IPS DF 4.7 (cell line): ENCODE measurements around the gene OR6K2.
"Not testable (repeated sequence)": the region's sequence is repeated elsewhere in the genome, so short reads cannot be mapped to it uniquely, and the experiment has no call there.

Source experiments
- DNase-seq: peaks from one replicate; pipeline ENCODE4 v3.0.0-alpha.2; 2013; ENCODE audit warnings: low spot score; ENCODE audit errors: extremely low read depth

The OR6K2 gene, protein sequence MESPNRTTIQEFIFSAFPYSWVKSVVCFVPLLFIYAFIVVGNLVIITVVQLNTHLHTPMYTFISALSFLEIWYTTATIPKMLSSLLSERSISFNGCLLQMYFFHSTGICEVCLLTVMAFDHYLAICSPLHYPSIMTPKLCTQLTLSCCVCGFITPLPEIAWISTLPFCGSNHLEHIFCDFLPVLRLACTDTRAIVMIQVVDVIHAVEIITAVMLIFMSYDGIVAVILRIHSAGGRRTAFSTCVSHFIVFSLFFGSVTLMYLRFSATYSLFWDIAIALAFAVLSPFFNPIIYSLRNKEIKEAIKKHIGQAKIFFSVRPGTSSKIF

DNA sequence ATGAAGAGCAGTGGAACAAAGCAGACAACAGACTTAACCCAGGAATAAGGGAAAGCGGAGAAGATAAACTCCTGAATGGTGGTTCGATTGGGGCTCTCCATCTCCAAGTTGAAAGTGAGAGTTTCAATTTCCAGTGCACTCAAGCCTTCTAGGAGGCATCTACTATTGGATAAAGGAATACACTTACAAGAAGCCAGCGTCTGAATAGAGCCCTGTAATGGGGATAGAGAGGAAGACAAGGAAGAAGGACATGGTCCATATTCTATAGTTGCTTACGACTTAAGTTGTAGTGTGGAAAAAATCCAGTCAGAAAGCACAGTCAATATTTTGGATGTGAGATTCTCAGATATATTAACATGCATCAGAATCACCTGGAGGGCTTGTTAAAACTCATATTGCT lies at the start of gene OR6K2:
OR6K2 (minus strand) TSS at position 101 of the 400 bp plus-strand sequence; CDS start at position 101, 0 bp downstream.
- DNase-seq = no peak

DNA sequence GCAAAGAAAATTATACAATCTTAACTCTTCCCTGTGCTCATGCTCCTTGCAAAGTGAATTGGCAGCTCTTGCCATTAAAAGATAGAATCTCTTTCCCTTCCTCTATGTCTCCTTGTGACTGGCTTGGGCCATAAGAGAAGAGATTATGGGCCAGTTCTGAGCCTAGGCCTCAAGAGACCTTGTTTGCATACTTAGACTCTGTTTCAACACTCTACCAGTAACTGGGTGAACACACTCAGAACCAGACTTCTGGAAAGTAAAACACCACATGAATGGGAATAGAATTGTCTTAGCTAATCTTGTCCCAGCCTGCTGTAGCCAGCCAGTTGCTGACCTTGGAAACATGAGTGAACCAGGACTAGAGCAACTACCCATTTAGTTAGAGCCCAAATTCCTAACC lies 35.4 kb upstream of the OR6K2 start:
- DNase-seq = no peak

DNA sequence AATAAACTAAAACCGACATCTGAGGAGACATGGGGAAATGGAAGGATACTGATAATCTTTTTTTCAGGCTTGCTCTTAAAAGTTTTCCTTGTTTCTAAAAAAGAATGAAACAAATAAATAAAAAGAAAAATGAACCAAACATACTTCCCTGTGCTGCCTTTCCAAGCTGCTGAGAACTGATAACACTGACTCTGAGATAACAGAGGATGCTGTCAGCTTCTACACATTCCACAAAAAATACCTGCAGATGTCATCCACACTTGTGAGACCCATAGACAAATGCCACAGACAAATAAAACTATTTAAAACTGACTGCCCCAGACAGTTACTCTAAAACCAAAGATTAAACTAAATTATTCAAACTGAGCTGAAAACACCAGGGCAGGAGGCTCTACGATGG lies 32.1 kb upstream of the OR6K2 start:
- DNase-seq = no peak

DNA sequence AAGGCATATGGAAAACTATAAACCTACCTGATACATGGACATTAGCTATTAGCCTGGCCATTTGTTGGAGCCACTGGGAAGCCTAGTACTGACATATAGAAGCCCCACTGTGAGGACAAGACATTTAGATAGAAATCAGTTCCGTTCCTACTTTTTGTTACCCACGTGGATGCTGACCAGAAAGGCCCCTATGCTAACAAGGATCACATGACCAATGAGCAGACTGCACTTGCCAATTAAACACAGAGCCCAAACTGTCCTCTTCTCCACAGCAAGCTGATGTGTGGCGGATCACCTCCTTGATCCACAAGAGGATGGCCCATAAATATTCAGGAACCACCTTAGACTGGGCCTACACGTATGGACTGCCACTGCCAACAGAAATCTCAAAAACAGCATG lies 31.3 kb upstream of the OR6K2 start:
- no peak for DNase-seq

DNA sequence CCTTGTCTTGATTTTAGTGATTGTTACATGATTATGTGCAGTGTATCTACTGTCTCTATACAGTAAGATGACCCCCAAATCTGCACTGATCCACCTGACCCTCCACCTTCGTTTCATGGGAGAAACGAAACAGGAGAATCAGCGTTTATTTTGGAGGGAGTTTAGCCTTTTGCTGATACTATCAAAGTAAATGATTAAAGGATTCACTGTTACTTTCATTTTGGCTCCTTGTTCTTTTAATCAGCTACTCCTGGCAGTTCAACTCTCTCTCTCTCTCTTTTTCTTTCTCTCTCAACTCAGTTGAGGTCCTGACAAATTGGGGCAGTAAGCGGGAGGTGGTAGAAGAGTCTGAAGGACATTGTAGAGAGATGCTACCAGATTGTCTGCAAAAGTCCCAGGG lies 30.0 kb upstream of the OR6K2 start:
- no peak for DNase-seq

DNA sequence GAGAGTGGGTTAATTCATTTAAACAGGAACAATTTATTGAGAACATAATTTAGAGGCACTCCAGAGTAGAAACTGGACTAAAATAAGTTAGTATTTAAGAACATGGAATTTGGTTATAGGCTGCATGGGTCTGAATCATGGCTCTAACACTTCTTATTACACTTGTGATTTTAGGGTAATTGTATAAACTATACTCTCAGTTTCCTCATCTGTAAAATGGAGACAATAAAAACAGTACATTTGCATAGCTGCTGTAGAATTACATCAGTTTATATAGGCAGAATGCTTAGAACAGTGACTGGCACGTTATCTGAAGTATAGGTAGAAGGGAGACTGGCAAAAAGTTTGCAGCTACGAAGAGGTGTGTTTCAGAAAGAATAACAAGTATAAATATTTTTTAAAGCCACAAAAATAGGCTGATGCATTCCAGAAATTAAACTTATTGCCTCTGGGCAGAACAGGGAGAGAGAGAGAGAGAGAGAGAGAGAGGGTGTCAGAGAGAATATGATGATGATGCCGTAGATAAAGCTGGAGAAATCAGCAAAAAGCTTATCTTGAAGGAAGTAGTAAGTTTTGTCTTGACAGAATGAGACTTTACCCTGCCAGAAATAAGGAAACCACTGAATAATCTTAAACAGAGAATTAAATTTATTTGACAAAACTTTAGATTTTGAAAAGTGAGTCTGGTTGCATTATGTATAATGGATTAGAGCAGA lies 28.2 kb upstream of the OR6K2 start:
- no peak for DNase-seq

DNA sequence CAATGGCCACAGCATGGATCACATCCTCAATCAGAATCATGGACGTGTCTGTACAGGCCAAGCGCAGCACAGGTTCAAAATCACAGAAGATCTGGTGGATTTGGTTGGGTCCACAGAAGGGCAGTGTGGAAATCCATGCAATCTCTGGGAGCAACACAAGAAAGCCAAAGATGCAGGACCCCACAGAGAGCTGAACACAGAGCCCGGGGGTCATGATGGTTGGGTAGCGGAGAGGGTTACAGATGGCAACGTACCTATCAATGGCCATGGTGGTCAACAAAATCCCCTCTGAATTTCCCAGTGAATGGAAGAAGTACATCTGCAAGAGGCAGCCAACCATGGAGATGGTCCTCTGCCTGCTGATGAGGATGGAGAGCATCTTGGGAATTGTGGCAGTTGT lies 24.0 kb upstream of the OR6K2 start:
- DNase-seq = no peak

DNA sequence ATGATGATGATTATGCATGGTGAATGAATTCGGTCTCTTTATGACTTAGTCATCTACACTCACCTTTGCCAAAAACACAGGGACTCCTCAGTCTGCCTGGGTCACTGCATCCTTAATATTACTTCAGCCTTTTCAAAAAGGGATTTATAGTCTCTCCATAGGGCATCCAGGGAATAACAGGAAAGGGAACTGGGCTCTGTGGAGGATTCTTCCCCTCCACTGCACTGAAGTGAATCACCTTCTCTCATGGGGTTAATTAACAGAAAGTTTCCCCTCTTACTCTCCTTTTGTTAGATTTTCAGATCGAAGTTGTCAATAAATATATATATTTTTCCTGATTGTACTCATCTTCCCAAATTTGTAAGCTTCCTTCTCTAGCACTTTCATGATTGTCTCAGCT lies 20.2 kb upstream of the OR6K2 start, which contains the start of gene OR6K3:
OR6K3 (minus strand) TSS at position 101 of the 400 bp plus-strand sequence. CDS start 2,605 bp downstream, outside the sequence.
- no peak for DNase-seq

DNA sequence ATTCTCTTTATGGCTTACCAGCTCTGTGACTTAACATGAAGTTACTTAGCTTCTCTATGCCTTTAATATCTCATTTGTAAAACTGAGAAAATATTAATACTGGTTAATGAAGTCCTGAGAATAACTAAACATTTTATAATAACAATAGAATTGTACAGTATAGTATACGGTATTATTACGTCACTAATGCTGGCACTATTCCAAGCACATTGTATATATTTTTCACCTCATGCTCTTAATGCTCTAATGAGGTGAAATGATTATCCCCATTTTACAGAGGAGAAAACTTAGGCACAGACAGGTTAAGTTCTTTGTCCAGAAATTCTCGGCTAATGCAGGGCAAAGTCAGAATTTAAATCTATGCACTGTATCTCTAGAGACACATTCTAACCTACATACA lies 19.2 kb upstream of the OR6K2 start:
- DNase-seq = no peak

DNA sequence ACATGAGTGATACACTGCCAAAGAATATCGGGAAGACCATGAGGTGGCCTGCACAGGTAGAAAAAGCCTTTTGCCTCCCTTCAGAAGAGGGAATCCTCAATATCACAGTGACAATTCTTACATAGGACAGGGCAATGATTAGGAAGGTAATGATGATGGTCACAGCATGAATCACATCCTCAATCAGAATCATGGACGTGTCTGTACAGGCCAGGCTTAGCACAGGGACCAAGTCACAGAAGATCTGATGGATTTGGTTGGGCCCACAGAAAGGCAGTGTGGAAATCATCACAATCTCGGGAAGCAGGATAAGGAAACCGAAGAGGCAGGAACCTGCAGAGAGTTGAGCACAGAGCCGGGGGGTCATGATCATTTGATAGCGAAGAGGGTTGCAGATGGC lies 16.9 kb upstream of the OR6K2 start:
- no peak for DNase-seq

DNA sequence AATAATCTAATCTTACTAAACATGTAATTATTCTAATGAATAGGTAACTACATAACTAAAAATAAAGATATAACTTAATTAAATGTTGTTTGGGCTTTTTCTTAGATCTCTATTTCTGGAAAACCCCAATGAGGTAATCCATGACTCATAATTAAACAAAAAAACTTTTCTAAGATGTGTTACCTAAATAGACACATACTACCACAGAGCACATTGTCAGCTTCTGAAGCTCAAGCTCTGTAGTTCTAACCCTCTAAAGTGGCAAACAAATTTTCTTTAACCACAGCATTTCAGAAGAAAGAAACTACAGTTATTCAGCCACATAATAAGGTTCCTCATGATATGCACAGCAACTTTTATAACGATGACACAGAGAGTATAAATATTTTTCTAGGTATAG lies 15.9 kb upstream of the OR6K2 start:
- DNase-seq = no peak

DNA sequence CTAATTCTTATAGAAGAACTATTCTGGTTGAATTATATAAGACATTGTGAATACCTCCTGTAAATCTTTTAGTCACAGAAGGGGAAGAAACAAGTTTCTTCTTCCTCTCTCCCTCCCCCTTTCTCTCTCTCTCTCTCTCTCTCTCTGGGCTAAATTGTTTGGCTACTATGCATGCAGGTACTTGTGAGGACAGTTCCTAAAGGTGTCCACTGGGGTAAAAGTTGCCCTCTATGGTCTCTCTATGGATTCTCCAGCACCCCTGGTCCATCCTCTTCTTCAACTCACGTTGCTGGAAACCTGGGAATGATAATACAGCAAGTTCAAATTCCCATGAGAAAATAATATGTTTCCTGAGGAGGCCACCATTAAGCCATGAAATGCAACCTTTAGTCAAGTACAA lies 14.3 kb upstream of the OR6K2 start:
- no peak for DNase-seq

DNA sequence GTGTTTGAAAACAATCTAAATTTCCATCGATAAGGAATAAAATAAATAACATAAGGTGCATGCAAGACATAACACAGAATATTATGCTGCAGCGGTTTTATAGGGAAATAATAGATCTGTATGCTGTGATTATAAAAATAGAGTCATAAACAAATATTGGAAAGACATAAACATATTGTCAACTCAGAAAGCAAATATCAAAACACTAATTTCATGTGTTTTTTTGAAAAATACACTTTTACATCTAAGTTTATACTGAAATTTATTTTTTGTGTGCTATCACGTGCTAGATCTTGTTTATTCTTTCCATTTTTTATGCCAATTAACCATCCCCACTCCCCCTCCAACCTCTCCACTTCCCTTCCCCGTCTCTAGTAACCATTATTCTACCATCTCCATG lies 10.6 kb upstream of the OR6K2 start:
- DNase-seq = no peak

DNA sequence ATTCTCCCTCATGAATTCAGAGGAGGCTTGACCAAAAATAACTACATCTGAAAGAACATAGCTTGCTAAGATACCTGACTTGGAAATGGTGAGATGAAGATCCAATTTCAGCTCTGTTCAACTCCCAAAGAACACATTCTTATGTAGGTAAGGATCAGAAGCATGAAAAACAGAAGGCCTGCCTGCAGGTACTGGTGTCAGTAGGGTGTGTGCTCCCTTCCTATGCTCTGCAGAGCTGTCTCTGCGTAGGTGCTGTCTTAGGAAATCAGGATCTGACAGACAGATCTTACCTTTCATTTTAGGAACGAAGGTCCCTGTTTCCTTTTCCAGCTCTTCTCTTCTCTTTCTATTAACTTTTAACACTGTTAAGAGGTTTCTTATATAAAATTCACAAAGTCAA lies 5.6 kb upstream of the OR6K2 start:
- DNase-seq = no peak

DNA sequence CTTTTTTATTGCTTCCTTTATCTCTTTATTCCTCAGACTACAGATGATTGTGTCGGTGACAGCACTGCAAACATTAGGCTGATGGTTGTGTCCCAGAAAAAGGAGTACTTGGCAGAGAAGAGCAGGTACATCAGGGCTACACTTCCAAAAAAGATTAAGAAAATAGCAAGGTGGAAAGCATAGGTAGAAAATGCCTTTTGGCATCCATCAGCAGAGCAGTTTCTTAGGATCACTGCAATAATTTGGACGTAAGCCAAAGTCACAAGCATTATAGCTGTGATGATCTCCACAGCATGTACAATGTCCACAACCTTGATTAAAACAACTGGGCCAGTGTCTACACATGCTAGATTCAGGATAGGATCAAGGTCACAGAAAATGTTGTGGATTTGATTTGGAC lies 5.9 kb downstream of the OR6K2 start:
- no peak for DNase-seq

DNA sequence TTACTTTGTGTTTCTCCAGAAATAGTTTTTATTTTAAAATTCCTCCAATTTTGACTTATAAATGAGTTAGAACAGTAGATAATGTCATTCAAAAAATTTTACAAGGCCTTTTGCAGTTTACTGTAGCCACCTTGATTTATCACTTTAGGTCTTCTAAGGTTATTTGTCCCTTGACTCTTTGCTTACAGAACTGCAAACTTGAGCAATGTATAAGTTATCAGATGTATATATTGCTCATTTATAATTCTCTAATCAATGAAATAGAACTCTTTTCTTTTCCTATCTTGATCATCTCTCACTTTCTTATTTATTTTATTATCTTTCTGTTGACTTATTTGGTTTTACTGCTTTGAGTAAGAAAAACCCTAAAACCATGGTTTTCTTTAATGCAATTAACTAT lies 8.1 kb downstream of the OR6K2 start:
- no peak for DNase-seq

DNA sequence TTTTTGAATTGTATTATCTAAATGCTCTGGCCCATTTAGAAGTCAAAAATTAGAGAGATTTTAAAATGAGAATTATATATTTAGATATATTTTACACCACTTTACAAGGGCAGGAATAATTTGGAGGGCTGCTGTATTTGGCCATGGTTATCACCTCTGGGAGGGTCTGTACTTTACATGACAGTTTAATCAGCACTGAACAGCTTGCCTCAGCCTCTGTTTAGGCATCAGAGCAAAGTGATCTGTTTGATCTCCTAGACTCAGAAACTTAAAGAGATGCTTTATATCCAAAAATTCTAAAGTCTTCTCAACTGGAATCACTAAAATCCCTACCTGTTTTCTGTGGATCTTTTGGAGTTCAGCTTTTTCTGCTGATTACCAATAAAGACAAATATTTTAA lies 8.5 kb downstream of the OR6K2 start:
- no peak for DNase-seq

DNA sequence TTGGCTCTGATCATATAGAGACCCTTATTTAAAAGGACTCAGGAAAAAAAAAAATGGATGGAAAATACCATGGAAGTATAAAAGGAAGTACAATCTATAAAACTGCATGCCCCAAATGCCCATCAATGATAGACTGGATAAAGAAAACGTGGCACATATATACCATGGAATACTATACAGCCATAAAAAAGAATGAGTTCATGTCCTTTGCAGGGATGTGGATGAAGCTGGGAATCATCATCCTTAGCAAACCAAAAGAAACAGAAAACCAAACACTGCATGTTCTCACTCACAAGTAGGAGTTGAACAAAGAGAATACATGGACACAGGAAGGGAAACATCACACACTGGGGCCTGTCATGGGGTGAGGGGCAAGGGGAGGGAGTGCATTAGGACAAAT lies 9.3 kb downstream of the OR6K2 start:
- not testable (repeated sequence) for DNase-seq

DNA sequence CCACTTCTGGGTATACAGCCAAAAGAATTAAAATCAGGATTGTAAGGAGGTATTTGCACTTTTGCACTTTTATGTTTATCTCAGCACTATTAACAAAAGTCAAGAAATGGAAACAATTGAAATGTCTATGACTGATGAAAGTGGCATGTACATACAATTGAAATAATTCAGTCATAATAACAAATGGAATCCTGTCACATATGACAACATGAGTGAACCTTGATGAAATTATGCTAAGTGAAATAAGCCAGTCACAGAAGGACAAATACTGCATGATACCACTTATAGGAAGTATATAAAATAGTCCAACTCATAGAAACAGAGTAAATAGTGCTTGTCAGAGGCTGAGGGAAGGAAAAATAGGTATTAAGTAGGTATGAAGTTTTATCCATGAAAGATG lies 10.6 kb downstream of the OR6K2 start:
- DNase-seq = no peak

DNA sequence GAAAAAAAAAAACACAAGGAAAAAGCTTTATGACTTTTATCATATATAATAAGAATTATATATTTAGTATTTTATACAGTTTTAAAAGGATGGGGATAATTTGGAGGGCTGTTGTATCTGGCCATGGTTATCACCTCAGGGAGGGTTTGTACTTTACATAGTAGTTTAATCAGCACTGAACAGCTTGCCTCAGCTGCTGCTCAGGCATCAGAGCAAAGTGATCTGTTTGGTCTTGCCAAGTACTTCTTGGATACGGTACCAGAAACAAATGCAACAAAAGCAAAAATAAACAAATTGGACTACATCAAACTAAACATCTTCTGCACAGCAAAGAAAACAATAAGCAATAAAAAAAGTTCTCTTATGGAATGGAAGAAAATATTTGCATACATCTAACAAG lies 11.3 kb downstream of the OR6K2 start:
- DNase-seq = no peak

DNA sequence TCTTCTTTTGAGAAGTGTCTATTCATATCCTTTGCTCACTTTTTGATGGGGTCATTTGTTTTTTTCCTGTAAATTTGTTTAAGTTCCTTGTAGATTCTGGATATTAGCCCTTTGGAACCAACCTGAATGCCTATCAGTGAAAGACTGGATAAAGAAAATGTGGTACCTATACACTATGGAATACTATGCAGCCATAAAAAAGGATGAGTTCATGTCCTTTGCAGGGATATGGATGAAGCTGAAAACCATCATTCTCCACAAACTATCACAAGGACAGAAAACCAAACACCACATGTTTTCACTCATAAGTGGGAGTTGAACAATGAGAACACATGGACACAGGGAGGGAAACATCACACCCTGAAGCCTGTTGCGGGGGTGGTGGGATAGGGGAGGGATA lies 12.1 kb downstream of the OR6K2 start:
- DNase-seq = not testable (repeated sequence)

DNA sequence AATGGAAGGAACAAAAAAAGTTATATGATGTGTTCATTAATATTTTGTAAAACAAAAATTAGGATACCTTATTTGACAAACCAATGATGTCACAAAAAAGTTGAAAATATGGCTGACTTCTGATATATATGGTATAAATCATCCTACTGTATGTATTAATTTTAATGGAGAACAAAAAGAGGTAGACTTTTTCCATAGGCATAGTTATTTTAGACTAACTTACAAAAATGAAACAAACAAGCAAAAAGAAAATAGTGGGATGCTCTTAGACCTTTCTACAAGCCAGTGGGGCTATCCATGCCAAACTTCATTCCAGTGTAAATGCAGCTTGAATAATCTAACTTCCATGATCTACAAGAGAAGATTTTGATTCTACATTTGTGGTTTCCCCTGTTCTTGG lies 13.4 kb downstream of the OR6K2 start:
- no peak for DNase-seq
